Epithelial cell of esophagus (primary cell): ENCODE measurements around the gene TBX4.

Experiments used
- DNase-seq: peaks from one replicate; pipeline ENCODE4 v3.0.0; 2010; ENCODE audit warnings: low read depth
- H3K4me3 ChIP-seq: 2 replicates; pipeline ENCODE4 v1.5.1; 2011; ENCODE audit warnings: mild to moderate bottlenecking, low read length, control low read depth
- CTCF ChIP-seq: IDR thresholded peaks from 2 replicates; pipeline ENCODE4 v1.5.1; 2011; ENCODE audit warnings: low read depth, mild to moderate bottlenecking, low read length, control low read depth, inconsistent platforms; ENCODE audit not compliant: insufficient read depth; ENCODE audit errors: missing control alignments

The TBX4 gene

GRCh38 chr17:61405686-61406536 is 46.3 kb upstream of the TBX4 start:
- no peak for DNase-seq
- H3K4me3 ChIP-seq, result no peak overlapping the region
- TF ChIP-seq CTCF, result no peak

DNA sequence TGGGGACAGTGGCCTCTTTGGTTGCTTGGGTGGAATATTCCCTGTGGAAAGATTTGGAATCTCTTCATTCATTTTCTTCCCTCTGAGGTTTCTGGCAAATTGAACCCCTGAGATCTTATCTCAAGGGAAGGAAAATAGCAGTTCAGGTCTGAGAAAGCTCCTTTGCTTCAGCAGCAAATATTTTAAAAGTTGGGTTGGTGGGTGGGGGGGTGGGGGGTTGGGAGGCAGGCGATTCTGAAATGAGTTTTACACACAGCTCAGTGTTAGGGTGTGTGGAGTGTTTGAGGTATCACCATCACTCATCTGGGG is 45.7 kb upstream of the TBX4 start:
- H3K4me3 ChIP-seq, result no peak overlapping the region
- no peak for DNase-seq

GRCh38 chr17:61406971-61407911 is 45.0 kb upstream of the TBX4 start:
- no peak for TF ChIP-seq CTCF
- no peak overlapping the region for H3K4me3 ChIP-seq
- DNase-seq, result no peak

More for the DNA sequence above, 45.7 kb upstream of the TBX4 start:
- TF ChIP-seq CTCF, result no peak

GRCh38 chr17:61408151-61409041 is 43.8 kb upstream of the TBX4 start:
- no peak overlapping the region for H3K4me3 ChIP-seq
- no peak for TF ChIP-seq CTCF
- no peak for DNase-seq

DNA sequence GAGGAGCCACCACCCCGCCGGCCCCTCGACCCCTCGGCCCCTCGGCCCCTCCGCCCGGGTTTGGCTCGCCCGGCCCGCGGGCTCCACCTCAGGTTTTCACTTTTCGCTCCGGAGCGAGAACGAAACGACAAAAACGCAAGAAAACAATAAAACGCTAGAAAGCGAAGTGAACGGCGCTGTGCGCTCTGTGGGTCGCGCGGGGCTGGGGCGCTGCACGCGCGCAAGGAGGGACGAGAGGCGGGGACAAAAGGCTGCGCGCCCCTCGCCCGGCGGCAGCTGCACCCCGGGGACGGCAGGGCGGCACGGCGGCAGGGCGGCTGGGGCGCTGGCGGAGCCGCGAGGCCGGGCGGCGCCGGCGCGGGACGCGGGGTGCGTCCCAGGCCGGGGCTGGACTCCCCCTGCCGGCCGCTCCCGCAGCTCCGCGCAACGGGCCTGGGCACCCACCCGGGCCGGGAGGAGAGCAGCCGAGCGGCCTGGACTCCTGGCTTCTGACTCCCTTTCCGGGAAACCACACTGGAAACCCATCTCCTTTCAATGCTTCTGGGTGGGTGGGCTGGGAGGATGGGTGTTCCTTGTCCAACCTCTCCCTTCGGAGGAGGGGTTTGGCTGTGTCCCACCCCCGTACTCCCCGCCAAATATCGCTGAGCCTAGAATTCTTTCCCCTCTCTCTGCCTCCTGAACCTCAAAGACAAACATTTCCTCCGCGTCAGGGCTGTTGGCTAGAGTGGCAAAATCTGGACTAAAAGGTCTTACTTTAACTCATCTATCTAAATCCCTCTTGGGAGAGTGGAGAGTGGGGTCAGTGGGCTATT is 42.7 kb upstream of the TBX4 start:
- H3K4me3 ChIP-seq, result peak overlapping the region; percentile 40
- DNase-seq, result peak; percentile 69
- peak; percentile 33 for TF ChIP-seq CTCF
